ENCODE data around the gene ADAT3. TPM values are rescaled to one million over a fixed set of nuclear protein-coding genes. Genes with fewer than 3 reads are reported as not detected.

ADAT3 gene
- polyA plus RNA-seq, 4 donors: 1.4 to 6.4 (median 3.7) TPM

GRCh38 chr19:1911098-1911497 lies 5.9 kb downstream of the ADAT3 start:
- DNase-seq (ENCODE audit: low read depth in 4 of 4, low spot score in 2 of 4): no peak

GRCh38 chr19:1911995-1912394 lies 6.8 kb downstream of the ADAT3 start:
- DNase-seq (ENCODE audit: low read depth in 4 of 4, low spot score in 2 of 4): no peak

DNA sequence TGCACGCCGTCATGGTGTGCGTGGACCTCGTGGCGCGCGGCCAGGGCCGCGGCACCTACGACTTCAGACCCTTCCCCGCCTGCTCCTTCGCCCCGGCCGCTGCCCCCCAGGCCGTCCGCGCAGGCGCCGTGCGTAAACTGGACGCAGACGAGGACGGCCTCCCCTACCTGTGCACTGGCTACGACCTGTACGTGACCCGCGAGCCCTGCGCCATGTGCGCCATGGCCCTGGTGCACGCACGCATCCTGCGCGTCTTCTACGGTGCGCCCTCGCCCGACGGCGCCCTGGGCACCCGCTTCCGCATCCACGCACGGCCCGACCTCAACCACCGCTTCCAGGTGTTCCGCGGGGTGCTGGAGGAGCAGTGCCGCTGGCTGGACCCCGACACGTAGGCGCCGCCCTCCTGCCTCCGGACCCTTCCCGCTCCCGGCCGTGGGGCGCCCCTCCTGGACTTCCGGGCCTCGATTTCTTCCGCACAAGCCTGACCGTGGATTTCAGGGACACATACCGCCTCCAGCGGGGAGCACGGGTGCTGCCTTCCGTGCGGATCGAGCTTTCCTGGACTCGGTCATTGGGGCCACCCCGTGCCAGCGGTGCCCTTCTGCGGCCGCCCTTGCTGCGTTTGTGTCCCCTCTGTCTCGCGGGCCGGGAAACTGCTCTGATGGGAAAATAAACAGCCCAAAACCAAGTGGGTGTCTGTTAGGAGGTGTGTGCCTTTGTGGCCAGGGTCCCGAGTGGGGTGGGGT lies 7.7 kb downstream of the ADAT3 start:
- DNase-seq (ENCODE audit: low read depth in 4 of 4, low spot score in 2 of 4): no peak

DNA sequence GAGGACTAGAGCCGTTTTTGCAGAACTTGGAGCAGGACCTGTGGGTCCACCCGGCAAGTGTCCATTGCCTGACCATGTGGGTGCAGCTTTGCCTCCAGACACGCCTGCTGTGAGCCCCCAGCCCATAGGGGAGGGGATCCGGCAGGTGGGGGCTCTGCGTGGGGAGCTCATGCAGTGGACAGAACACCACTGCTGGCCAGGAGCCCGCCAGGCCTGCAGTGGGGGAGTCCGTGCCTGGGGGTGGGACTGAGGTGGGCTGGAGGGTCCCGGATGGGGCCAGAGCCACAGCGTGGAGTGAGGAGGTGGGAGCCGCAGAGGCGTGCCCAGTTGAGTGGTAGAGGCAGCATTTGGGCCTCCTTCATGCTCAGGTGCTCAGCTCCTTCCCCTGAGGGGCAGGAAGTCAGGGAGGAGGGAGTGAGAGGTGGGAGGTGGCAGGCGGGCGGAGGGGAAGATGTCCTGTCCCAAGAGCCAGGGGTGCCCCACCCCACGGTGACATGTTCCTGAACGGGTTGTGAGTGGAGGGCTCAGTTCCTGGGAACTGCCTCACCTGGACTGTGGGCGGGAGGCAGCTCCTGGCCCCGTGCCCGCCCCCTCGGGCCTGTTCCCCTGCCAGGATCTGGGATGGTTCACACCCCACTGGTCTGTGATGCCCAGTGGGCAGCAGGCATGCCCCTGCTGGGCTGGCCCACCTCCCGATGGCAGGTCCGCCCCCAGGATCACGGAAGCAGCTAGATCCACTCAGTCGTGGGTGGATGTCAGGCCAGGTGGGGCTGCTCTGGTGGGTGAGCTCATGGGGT lies 8.8 kb downstream of the ADAT3 start:
- no peak for DNase-seq (ENCODE audit: low read depth in 4 of 4, low spot score in 2 of 4)

- no peak for DNase-seq (ENCODE audit: low read depth in 4 of 4, low spot score in 2 of 4)
These were observed 9.7 kb downstream of the ADAT3 start for GRCh38 chr19:1914826-1915341.

- no peak for DNase-seq (ENCODE audit: low read depth in 4 of 4, low spot score in 2 of 4)
These were observed 11.9 kb downstream of the ADAT3 start for GRCh38 chr19:1917146-1917545.

DNA sequence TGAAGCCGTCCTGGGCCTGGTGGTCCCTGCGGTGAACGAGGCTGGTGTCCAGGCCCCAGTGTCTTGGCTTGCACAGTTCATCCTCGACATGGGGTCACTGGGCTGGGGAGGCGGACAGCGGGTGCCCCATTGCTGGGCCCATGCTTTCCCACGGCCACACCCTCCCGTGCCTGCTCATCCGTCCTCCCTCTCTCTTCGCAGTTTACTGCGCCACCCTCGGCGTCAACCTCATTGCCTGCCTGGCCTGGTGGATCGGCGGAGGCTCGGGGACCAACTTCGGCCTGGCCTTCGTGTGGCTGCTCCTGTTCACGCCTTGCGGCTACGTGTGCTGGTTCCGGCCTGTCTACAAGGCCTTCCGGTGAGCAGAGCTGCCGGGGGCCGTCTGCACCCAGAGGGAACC lies 12.7 kb downstream of the ADAT3 start:
- no peak for DNase-seq (ENCODE audit: low read depth in 4 of 4, low spot score in 2 of 4)

DNA sequence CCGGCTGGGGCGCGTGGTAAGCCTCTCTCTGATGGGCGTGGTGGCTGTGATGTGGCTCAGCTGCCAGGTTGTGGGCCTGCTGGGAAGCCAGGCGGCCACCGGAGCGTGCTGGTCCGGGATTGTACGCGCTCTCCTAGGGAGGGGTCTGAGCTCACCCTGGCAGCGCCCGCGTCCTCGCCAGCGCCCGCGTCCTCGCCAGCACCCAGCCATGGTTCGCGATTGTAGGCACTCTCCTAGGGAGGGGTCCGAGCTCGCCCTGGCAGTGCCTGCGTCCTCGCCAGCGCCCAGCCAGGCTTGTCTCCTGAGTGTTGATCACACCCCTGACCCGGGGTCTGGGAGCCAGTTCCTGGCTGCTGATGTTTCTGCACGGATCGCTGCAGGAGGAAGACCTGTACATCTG lies 13.8 kb downstream of the ADAT3 start:
- DNase-seq (ENCODE audit: low read depth in 4 of 4, low spot score in 2 of 4): no peak

- DNase-seq (ENCODE audit: low read depth in 4 of 4, low spot score in 2 of 4): no peak
These were observed 15.4 kb downstream of the ADAT3 start for GRCh38 chr19:1920644-1921043.

GRCh38 chr19:1921326-1921725 lies 16.1 kb downstream of the ADAT3 start:
- DNase-seq (ENCODE audit: low read depth in 4 of 4, low spot score in 2 of 4): no peak

GRCh38 chr19:1921825-1922224 lies 16.6 kb downstream of the ADAT3 start:
- DNase-seq (ENCODE audit: low read depth in 4 of 4, low spot score in 2 of 4): no peak

DNA sequence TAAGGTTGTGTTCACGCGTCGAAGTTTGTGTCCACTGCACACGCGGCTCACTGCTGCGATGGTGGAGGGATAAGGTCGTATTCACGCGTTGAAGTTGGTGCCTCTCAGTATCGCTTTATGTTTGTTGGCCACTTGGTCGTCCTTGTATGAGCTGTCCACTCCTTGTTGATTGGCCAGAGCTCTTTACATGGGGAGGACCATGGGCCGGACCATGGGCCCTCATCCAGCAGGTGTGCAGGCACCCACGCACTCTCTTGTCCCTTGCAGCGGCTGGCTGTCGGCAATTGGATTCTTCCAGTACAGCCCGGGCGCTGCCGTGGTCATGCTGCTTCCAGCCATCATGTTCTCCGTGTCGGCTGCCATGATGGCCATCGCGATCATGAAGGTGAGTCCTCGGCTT lies 17.6 kb downstream of the ADAT3 start:
- no peak for DNase-seq (ENCODE audit: low read depth in 4 of 4, low spot score in 2 of 4)

DNA sequence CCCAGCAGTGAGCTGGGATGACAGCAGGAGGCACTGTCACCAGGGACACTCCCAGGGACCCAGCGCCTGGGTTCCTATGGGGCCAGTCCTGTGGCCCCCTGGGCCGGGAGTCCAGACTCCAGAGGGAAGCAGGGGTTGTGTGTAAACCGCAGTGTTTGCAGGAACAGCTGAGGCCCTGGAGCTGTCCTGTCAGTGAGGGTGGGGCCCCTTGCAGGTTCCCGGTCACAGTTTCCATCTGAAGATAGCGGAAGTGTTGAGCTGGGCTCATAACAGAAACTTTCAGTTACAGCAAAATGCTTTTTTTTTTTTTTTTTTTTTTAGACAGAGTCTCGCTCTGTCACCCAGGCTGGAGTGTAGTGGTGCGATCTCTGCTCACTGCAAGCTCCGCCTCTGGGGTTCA lies 18.1 kb downstream of the ADAT3 start:
- DNase-seq (ENCODE audit: low read depth in 4 of 4, low spot score in 2 of 4): no peak

- DNase-seq (ENCODE audit: low read depth in 4 of 4, low spot score in 2 of 4): no peak
These were observed 19.2 kb downstream of the ADAT3 start for GRCh38 chr19:1924320-1924961.

DNA sequence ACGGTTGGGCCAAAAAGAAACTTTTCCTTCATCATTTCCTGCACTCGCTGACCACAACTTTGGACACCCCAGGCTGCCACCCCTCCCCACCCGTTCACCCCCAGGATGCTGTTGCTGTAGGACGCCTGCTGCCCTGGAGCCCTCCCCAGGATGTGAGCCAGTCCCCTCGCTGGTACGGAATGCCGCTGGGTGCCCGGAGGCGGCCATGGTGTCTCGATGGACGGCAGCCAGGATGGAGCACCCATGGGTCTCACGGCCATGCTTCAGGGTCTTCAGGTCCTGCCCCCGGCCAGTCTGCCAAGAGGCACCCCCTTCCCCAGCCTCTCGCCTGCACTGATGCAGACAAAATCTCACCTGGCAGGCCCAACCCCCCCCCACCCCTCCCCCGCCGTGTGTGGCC lies 20.3 kb downstream of the ADAT3 start:
- DNase-seq (ENCODE audit: low read depth in 4 of 4, low spot score in 2 of 4): no peak

GRCh38 chr19:1929021-1929742 lies 24.0 kb downstream of the ADAT3 start:
- DNase-seq (ENCODE audit: low read depth in 4 of 4, low spot score in 2 of 4): peak in 1 of 4 donors; percentile 51

DNA sequence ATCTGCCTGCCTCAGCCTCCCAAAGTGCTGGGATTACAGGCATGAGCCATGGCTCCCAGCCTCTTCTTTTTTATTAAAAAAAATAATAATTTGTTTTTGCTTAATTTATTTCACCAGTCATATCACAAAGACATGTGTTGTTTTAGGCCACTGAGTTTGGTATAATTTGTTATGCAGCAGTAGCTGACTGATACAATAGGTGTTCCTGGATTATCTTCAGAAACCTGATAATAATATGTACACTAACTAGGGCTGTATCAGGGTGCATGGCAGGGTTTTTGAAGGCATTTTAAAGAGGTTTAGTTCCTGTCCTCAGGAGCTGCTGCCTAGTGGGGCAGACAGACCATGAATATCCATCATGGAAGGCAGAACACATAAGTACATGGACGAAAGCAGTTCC lies 26.2 kb downstream of the ADAT3 start:
- DNase-seq (ENCODE audit: low read depth in 4 of 4, low spot score in 2 of 4): no peak

DNA sequence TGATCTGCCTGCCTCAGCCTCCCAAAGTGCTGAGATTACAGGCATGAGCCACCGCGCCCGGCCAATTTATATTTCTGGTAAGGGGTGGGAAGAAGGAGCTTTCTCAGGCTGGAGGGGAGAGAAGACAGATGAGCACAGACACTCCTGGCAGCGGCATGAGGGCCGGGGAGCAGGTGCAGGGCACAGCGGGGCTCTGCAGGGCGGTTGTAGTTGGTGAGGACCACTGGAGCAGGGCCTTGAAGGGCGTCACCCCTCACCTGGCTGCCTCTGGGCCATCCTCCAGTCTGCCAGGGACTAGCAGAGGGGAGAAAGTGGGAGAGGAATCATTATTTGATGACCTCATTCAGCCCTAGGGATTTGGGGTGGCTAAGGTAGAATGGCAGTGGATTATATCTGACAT lies 27.2 kb downstream of the ADAT3 start:
- DNase-seq (ENCODE audit: low read depth in 4 of 4, low spot score in 2 of 4): no peak

GRCh38 chr19:1933244-1933643 lies 28.0 kb downstream of the ADAT3 start:
- DNase-seq (ENCODE audit: low read depth in 4 of 4, low spot score in 2 of 4): no peak

DNA sequence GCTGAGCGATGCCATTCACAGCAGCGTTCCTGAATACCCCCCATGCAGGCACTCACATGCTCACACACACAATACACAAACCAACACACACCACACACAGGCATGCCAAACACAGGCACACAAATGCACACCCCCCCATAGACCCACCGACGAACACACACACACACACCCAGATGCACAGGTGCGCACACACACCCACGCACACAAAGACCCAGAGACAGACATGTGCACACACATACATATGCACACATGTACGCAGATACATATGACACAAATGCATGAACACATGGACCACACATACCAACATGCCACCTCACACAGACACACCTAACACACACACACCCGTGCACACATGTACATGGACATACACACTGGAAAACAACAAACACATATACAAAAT lies 28.7 kb downstream of the ADAT3 start:
- no peak for DNase-seq (ENCODE audit: low read depth in 4 of 4, low spot score in 2 of 4)
